Vagina (tissue), 2 donors: ENCODE results near the gene BNC2. TPM values are rescaled to one million over a fixed set of nuclear protein-coding genes. Genes with fewer than 3 reads are reported as not detected.

Source experiments
- DNase-seq, 2 donors: peaks; one replicate each; pipeline ENCODE4 v3.0.0-alpha.2; 2017; ENCODE audit errors: extremely low spot score in 2 of 2
- H3K27ac ChIP-seq: fragments of 200-600 bp; sonication (generic); one replicate; pipeline ENCODE4 v1.5.1; 2019
- H3K27me3 ChIP-seq: fragments of 200-600 bp; sonication (generic); one replicate; pipeline ENCODE4 v1.5.1; 2019
- H3K36me3 ChIP-seq, 2 donors: fragments of 200-600 bp; sonication (generic); one replicate each; pipeline ENCODE4 v1.5.1; 2017 to 2019
- H3K4me1 ChIP-seq: fragments of 200-600 bp; sonication (generic); one replicate; pipeline ENCODE4 v1.5.1; 2019
- H3K4me3 ChIP-seq, 2 donors: fragments of 200-600 bp; sonication (generic); 1 replicate in 1 of 2; 2 replicates in 1 of 2; pipeline ENCODE4 v1.5.1; 2016 to 2019
- H3K9me3 ChIP-seq: fragments of 200-600 bp; sonication (generic); one replicate; pipeline ENCODE4 v1.5.1; 2019
- POLR2A ChIP-seq, 2 donors: fragments of 450-650 bp; IDR thresholded peaks; one replicate each; pipeline ENCODE4 v1.6.1; 2017; ENCODE audit warnings: antibody characterized with exemption in 2 of 2, mild to moderate bottlenecking in 2 of 2, moderate library complexity in 2 of 2
- POLR2AphosphoS5 ChIP-seq, 2 donors: sonication (generic); formaldehyde crosslinking; IDR thresholded peaks; one replicate each; pipeline ENCODE4 v1.9.0; 2017; ENCODE audit warnings: antibody characterized with exemption in 2 of 2, mild to moderate bottlenecking in 2 of 2, low read depth in 1 of 2; ENCODE audit not compliant: insufficient read depth in 1 of 2
- intact Hi-C: fragments of 100-400 bp; cut with DNase I; formaldehyde crosslinking; loops from one replicate; pipeline ENCODE4 v1.15.1; 2023
- total RNA-seq: library from RNA; depleted of rRNA; stranded (reverse); fragments of >200 nt; gene quantifications from one replicate; pipeline ENCODE4 v1.2.3, GENCODE V29; 2016
- TF ChIP-seq, protein P1 (sequence below), 3 experiments: fragments of 450-650 bp in 2 of 3; fragments of 200-600 bp in 1 of 3; sonication (generic) in 1 of 3; IDR thresholded peaks; one replicate each; pipeline ENCODE4 v1.5.1; 2017 to 2019; ENCODE audit warnings: antibody characterized with exemption in 3 of 3, mild to moderate bottlenecking in 2 of 3, moderate library complexity in 2 of 3

The BNC2 gene
- total RNA-seq, 1 donor from 2014 or later, result 33.9 TPM

DNA sequence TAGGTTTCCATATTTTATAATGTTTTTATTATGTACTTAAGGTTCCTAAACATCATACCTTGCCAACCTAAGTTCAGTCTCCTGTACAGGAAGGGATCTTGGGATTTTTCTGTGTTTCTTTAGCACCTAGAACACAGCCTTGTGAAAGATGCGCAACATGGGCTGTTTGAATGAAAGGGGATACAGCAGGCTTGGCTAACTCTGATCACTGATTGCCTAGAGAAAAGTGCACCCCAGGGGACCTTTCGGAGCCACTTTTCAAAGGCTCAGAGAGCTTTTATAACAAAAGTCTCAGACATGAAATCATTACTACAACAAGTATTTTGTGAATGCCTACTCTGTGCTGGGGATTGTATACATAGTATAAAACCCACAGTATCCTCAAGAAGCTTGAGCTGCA is 261.6 kb downstream of the BNC2 start:
- intact Hi-C loops, result no loop called here
- Histone ChIP-seq H3K4me1 (no peaks in the 10 kb centered on the region), H3K27me3 (no peaks in the 10 kb centered on the region), H3K36me3 (no peaks in the 10 kb centered on the region), H3K9me3 (no peaks in the 10 kb centered on the region), H3K27ac (no peak overlapping the region), H3K4me3 (no peak overlapping the region)
- TF ChIP-seq POLR2AphosphoS5 (IDR thresholded peaks at IDR 0.05; ENCODE audit: insufficient read depth in 1 of 2, low read depth in 1 of 2) (no peak), POLR2A (IDR thresholded peaks at IDR 0.05) (no peak)
- TF ChIP-seq, protein P1, sequence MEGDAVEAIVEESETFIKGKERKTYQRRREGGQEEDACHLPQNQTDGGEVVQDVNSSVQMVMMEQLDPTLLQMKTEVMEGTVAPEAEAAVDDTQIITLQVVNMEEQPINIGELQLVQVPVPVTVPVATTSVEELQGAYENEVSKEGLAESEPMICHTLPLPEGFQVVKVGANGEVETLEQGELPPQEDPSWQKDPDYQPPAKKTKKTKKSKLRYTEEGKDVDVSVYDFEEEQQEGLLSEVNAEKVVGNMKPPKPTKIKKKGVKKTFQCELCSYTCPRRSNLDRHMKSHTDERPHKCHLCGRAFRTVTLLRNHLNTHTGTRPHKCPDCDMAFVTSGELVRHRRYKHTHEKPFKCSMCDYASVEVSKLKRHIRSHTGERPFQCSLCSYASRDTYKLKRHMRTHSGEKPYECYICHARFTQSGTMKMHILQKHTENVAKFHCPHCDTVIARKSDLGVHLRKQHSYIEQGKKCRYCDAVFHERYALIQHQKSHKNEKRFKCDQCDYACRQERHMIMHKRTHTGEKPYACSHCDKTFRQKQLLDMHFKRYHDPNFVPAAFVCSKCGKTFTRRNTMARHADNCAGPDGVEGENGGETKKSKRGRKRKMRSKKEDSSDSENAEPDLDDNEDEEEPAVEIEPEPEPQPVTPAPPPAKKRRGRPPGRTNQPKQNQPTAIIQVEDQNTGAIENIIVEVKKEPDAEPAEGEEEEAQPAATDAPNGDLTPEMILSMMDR (IDR thresholded peaks at IDR 0.05), result no peak
- no peak for DNase-seq

DNA sequence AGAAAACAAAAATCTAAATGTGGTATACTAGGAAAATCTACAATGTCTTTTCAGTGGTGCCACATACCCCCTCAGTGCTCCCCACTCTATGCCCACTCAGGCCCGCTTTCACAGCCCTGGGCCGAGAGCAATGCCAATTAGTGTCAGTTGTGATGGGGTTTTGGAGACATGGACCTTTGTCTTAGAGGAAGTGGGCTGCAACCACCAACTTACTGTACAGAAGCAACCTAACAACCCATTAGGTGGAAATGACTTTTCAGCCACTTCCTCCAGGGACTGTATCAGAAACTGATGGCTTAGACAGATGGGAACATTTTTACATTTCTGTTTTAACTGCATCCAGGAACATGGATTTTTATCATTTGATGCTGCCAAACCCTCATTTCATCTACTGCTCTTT is 268.0 kb downstream of the BNC2 start:
- Histone ChIP-seq H3K27ac (no peak overlapping the region), H3K4me3 (no peak overlapping the region), H3K4me1 (no peaks in the 10 kb centered on the region), H3K36me3 (no peaks in the 10 kb centered on the region), H3K27me3 (no peaks in the 10 kb centered on the region), H3K9me3 (no peaks in the 10 kb centered on the region)
- DNase-seq, result no peak
- intact Hi-C loops, result no loop called here
- TF ChIP-seq, protein P1 (IDR thresholded peaks at IDR 0.05), result no peak
- TF ChIP-seq POLR2AphosphoS5 (IDR thresholded peaks at IDR 0.05; ENCODE audit: insufficient read depth in 1 of 2, low read depth in 1 of 2), result no peak
- TF ChIP-seq POLR2A (IDR thresholded peaks at IDR 0.05), result no peak

- Histone ChIP-seq H3K4me3 (no peak overlapping the region), H3K4me1 (no peaks in the 10 kb centered on the region), H3K27me3 (no peaks in the 10 kb centered on the region), H3K9me3 (no peaks in the 10 kb centered on the region), H3K36me3 (no peaks in the 10 kb centered on the region), H3K27ac (no peak overlapping the region)
- TF ChIP-seq POLR2A (IDR thresholded peaks at IDR 0.05) (no peak), POLR2AphosphoS5 (IDR thresholded peaks at IDR 0.05; ENCODE audit: insufficient read depth in 1 of 2, low read depth in 1 of 2) (no peak)
- TF ChIP-seq, protein P1 (IDR thresholded peaks at IDR 0.05), result no peak
- no peak for DNase-seq
- intact Hi-C loops, result no loop called here
Measured at GRCh38 chr9:16601991-16602390, 268.5 kb downstream of the BNC2 start.

DNA sequence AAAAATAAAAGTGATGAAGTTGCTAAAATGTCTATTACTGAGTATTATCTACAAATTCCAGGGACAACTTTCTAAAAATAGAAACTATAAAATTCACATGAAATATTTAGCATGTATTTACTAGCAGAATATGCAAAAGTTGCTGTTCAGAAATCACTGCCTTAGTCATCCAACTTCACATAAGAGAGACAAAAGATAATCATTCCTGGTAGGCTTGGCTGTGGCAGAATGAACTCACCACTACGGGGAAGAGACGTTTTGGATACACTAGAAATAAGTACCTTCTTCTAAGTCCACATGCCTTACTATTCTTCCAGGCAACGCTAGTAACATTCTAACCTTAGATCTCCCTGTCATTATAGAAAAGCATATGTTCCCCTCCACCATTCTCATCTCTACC is 272.2 kb downstream of the BNC2 start:
- no peaks in the 10 kb centered on the region for H3K4me1 ChIP-seq
- DNase-seq, result no peak
- no peaks in the 10 kb centered on the region for H3K9me3 ChIP-seq
- H3K27ac ChIP-seq, result no peak overlapping the region
- H3K36me3 ChIP-seq, result no peaks in the 10 kb centered on the region
- intact Hi-C loops, result no loop called here
- no peak overlapping the region for H3K4me3 ChIP-seq
- no peaks in the 10 kb centered on the region for H3K27me3 ChIP-seq
- no peak for TF ChIP-seq POLR2A (IDR thresholded peaks at IDR 0.05)
- no peak for TF ChIP-seq POLR2AphosphoS5 (IDR thresholded peaks at IDR 0.05; ENCODE audit: insufficient read depth in 1 of 2, low read depth in 1 of 2)
- TF ChIP-seq, protein P1 (IDR thresholded peaks at IDR 0.05), result no peak

- Histone ChIP-seq H3K4me1 (no peaks in the 10 kb centered on the region), H3K9me3 (no peaks in the 10 kb centered on the region), H3K4me3 (no peak overlapping the region), H3K27me3 (no peaks in the 10 kb centered on the region), H3K27ac (no peak overlapping the region), H3K36me3 (no peaks in the 10 kb centered on the region)
- DNase-seq, result no peak
- intact Hi-C loops, result no loop called here
- no peak for TF ChIP-seq POLR2A (IDR thresholded peaks at IDR 0.05)
- TF ChIP-seq, protein P1 (IDR thresholded peaks at IDR 0.05), result no peak
- no peak for TF ChIP-seq POLR2AphosphoS5 (IDR thresholded peaks at IDR 0.05; ENCODE audit: insufficient read depth in 1 of 2, low read depth in 1 of 2)
Measured at GRCh38 chr9:16597136-16597535, 273.3 kb downstream of the BNC2 start.
